ENCODE measurements around the gene SMDT1. TPM values are rescaled to one million over a fixed set of nuclear protein-coding genes. Genes with fewer than 3 reads are reported as not detected.

SMDT1 gene
- total and polyA plus RNA-seq, 2 donors (not counting 1 experiment from before 2014, with no cell fraction given) = 122 to 140 TPM

DNA sequence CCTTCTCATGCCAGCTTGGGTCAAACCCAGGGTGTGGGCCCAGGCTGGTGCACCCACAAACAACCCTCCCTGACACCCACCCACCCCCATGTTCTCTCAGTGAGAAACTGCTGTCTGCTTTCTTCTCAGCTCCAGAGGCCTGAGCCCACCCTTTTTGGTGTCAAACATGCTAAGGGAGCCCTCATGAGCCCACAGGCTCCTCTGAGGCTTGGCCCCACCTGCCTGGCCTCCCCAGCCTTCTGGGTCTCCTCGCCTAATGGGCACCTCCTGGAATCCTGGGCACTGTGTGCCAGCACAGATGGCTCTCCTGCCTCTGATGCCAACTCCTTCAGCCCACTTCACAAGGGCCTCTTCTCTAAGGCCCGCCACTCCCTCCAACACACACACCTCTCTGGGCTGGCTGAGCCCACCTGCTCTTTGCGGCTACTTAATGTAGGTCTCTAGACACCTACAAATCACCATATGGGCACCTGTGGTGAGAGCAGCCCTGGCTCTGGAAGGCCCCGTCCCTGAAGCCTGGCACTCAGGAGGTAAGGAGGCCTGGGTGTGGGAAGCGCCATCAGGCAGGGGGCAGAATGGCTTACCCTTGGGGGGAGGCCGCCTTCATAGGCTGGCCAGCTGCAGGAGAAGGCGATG, 13.3 kb upstream of the SMDT1 start:
- H3K27ac Mint-ChIP-seq = no peak overlapping the region
- WGBS (ENCODE audit: insufficient coverage) = 100% methylated on average over 4 of the region's 7 CpGs
- ChIA-PET POLR2A (no interaction called here), CTCF (no interaction called here)
- Histone ChIP-seq H3K27ac (ENCODE audit: low read length in 2 of 2) (no peak overlapping the region), H4K20me1 (ENCODE audit: control insufficient read depth, insufficient read depth, low read length, poor library complexity, severe bottlenecking) (no peaks in the 10 kb centered on the region), H3K4me3 (ENCODE audit: control extremely low read depth in 1 of 5, extremely low read depth in 1 of 5, insufficient read depth in 1 of 5, low read depth in 2 of 5, low read length in 4 of 5) (no peak overlapping the region), H3K27me3 (replicated peaks in 1 of 4; ENCODE audit: control extremely low read depth in 1 of 4, control insufficient read depth in 3 of 4, insufficient read depth in 4 of 4, low read length in 3 of 4) (no peaks in the 10 kb centered on the region), H3K4me2 (replicated peaks; ENCODE audit: low read depth, low read length, poor library complexity, severe bottlenecking) (no peak overlapping the region), H3K79me2 (ENCODE audit: control insufficient read depth, insufficient read depth, low read length) (no peaks in the 10 kb centered on the region), H3K9ac (ENCODE audit: low read length) (no peak overlapping the region), H3K9me3 (ENCODE audit: control extremely low read depth in 1 of 3, control insufficient read depth in 2 of 3, insufficient read depth in 1 of 3, low read length in 2 of 3) (no peaks in the 10 kb centered on the region), H2AFZ (ENCODE audit: insufficient read depth, low read depth, low read length, poor library complexity, severe bottlenecking) (no peak overlapping the region), H3K36me3 (replicated peaks in 1 of 2; ENCODE audit: control extremely low read depth in 1 of 2, control insufficient read depth in 1 of 2, extremely low read depth in 1 of 2, insufficient read depth in 2 of 2, low read length in 1 of 2) (peaks cover 0 to 22% of the 10 kb centered on the region in 2 experiments), H3K4me1 (ENCODE audit: control insufficient read depth in 2 of 2, insufficient read depth in 2 of 2, low read length in 2 of 2) (peaks cover 10 to 13% of the 10 kb centered on the region in 2 donors)
- no peak for TF ChIP-seq EZH2 (IDR thresholded peaks at IDR 0.05; ENCODE audit: borderline replicate concordance, insufficient read depth, low read depth, low read length, poor library complexity, severe bottlenecking)
- TF ChIP-seq CTCF (IDR thresholded peaks at IDR 0.05) = no peak
- H3K4me1 Mint-ChIP-seq = peaks cover 20% of the 10 kb centered on the region
- H3K9me3 Mint-ChIP-seq (ENCODE audit: insufficient read depth) = no peaks in the 10 kb centered on the region
- H3K27me3 Mint-ChIP-seq = no peaks in the 10 kb centered on the region
- intact Hi-C loops (cut with micrococcal nuclease) = no loop called here
- ATAC-seq (ENCODE audit: low read depth) (no peak), DNase-seq (no peak)
- H3K4me3 Mint-ChIP-seq = no peak overlapping the region

DNA sequence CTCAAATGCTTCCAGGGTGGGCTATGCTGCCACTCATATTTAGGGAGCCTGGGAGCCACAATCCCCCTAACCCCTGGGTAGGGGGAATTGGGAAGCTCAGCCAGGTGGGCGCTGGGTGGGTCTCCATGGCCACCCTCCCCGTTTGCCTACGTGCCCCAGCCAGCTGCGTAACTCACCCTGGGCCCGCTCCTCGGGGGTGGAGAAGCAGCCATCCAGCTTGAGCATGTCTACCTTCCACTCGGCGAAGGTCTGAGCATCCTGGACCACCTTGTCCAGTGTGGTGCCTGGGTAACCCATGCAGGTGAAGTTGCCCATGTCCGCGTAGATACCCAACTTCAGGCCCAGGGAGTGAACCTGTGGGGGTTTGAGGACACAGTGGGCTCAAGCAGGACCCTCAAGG, 12.6 kb upstream of the SMDT1 start:
- H3K27me3 Mint-ChIP-seq = no peaks in the 10 kb centered on the region
- CTCF ChIA-PET = no interaction called here
- intact Hi-C loops (cut with micrococcal nuclease) = no loop called here

More for the DNA sequence above, 12.6 kb upstream of the SMDT1 start:
- POLR2A ChIA-PET = no interaction called here
- over 99% methylated on average over 10 of the region's 10 CpGs for WGBS (ENCODE audit: insufficient coverage)
- no peaks in the 10 kb centered on the region for H3K9me3 ChIP-seq (ENCODE audit: control extremely low read depth in 1 of 3, control insufficient read depth in 2 of 3, insufficient read depth in 1 of 3, low read length in 2 of 3)
- DNase-seq (no peak), ATAC-seq (ENCODE audit: low read depth) (no peak)
- peaks cover 12 to 17% of the 10 kb centered on the region in 2 donors for H3K4me1 ChIP-seq (ENCODE audit: control insufficient read depth in 2 of 2, insufficient read depth in 2 of 2, low read length in 2 of 2)
- Mint-ChIP-seq H3K27ac (no peak overlapping the region), H3K9me3 (ENCODE audit: insufficient read depth) (no peaks in the 10 kb centered on the region), H3K4me3 (no peak overlapping the region), H3K4me1 (peaks cover 26% of the 10 kb centered on the region)
- H3K27ac ChIP-seq (ENCODE audit: low read length in 2 of 2) = no peak overlapping the region
- H3K27me3 ChIP-seq (replicated peaks in 1 of 4; ENCODE audit: control extremely low read depth in 1 of 4, control insufficient read depth in 3 of 4, insufficient read depth in 4 of 4, low read length in 3 of 4) = no peaks in the 10 kb centered on the region
- H2AFZ ChIP-seq (ENCODE audit: insufficient read depth, low read depth, low read length, poor library complexity, severe bottlenecking) = no peak overlapping the region
- no peak overlapping the region for H3K9ac ChIP-seq (ENCODE audit: low read length)
- TF ChIP-seq CTCF (IDR thresholded peaks at IDR 0.05) (no peak), EZH2 (IDR thresholded peaks at IDR 0.05; ENCODE audit: borderline replicate concordance, insufficient read depth, low read depth, low read length, poor library complexity, severe bottlenecking) (no peak)
- H3K36me3 ChIP-seq (replicated peaks in 1 of 2; ENCODE audit: control extremely low read depth in 1 of 2, control insufficient read depth in 1 of 2, extremely low read depth in 1 of 2, insufficient read depth in 2 of 2, low read length in 1 of 2) = peaks cover 0 to 18% of the 10 kb centered on the region in 2 experiments
- H3K4me2 ChIP-seq (replicated peaks; ENCODE audit: low read depth, low read length, poor library complexity, severe bottlenecking) = no peak overlapping the region
- H3K4me3 ChIP-seq (ENCODE audit: control extremely low read depth in 1 of 5, extremely low read depth in 1 of 5, insufficient read depth in 1 of 5, low read depth in 2 of 5, low read length in 4 of 5) = no peak overlapping the region
- no peaks in the 10 kb centered on the region for H3K79me2 ChIP-seq (ENCODE audit: control insufficient read depth, insufficient read depth, low read length)
- H4K20me1 ChIP-seq (ENCODE audit: control insufficient read depth, insufficient read depth, low read length, poor library complexity, severe bottlenecking) = no peaks in the 10 kb centered on the region
